Esophagus muscularis mucosa (tissue), 4 donors: Measurements from ENCODE around the gene CAMKMT.

Experiments used
- CTCF ChIP-seq, 3 experiments: fragments of 200-600 bp in 2 of 3; fragments of 450-650 bp in 1 of 3; sonication (generic) in 2 of 3; IDR thresholded peaks; one replicate each; pipeline ENCODE4 v1.5.1; 2017 to 2019; ENCODE audit warnings: antibody characterized with exemption in 3 of 3, mild to moderate bottlenecking in 2 of 3, moderate library complexity in 1 of 3
- EP300 ChIP-seq: sonication (generic); formaldehyde crosslinking; IDR thresholded peaks from one replicate; pipeline ENCODE4 v1.6.1; 2017; ENCODE audit warnings: antibody characterized with exemption
- POLR2A ChIP-seq: fragments of 450-650 bp; IDR thresholded peaks from one replicate; pipeline ENCODE4 v1.6.1; 2017; ENCODE audit warnings: antibody characterized with exemption, moderate library complexity, mild to moderate bottlenecking, low read depth
- POLR2AphosphoS5 ChIP-seq, 2 donors: sonication (generic); formaldehyde crosslinking; IDR thresholded peaks; one replicate each; pipeline ENCODE4 v1.6.1; 2017; ENCODE audit warnings: antibody characterized with exemption in 2 of 2

- TF ChIP-seq CTCF (IDR thresholded peaks at IDR 0.05): no peak
- no peak for TF ChIP-seq POLR2AphosphoS5 (IDR thresholded peaks at IDR 0.05)
- no peak for TF ChIP-seq POLR2A
- no peak for TF ChIP-seq EP300
Measured at GRCh38 chr2:44767691-44768090, 405.9 kb downstream of the CAMKMT start.
